ENCODE data around the gene CTH.

- TF ChIP-seq POLR2A (IDR thresholded peaks at IDR 0.05; ENCODE audit: borderline replicate concordance, extremely low read depth, insufficient read depth, insufficient read length) (no peak), YY1 (IDR thresholded peaks at IDR 0.05; ENCODE audit: extremely low read depth, insufficient replicate concordance, low read depth, low read length) (no peak), ZFX (IDR thresholded peaks at IDR 0.05) (no peak), POLR2AphosphoS5 (IDR thresholded peaks at IDR 0.05; ENCODE audit: low read depth, low read length) (no peak), CEBPB (IDR thresholded peaks at IDR 0.05; ENCODE audit: low read depth) (no peak)
Measured at GRCh38 chr1:70405780-70406416, 5.2 kb upstream of the CTH start.
